Sigmoid colon (tissue), 7 donors: ENCODE measurements around the gene S100A6. TPM values are rescaled to one million over a fixed set of nuclear protein-coding genes. Genes with fewer than 3 reads are reported as not detected.

ENCODE experiments used
- DNase-seq: peaks from one replicate; pipeline ENCODE4 v3.0.0-alpha.2; 2019
- H3K27ac ChIP-seq, 4 donors: fragments of 200-600 bp; sonication (generic); one replicate each; pipeline ENCODE4 v1.5.1; 2016 to 2019; ENCODE audit warnings: mild to moderate bottlenecking in 1 of 4
- H3K27me3 ChIP-seq, 3 donors: fragments of 200-600 bp; sonication (generic); one replicate each; pipeline ENCODE4 v1.5.1; 2019; ENCODE audit warnings: mild to moderate bottlenecking in 1 of 3
- H3K36me3 ChIP-seq, 4 donors: fragments of 200-600 bp; sonication (generic); one replicate each; pipeline ENCODE4 v1.5.1; 2016 to 2019
- H3K4me1 ChIP-seq, 4 donors: fragments of 200-600 bp; sonication (generic); one replicate each; pipeline ENCODE4 v1.5.1; 2017 to 2019
- H3K4me3 ChIP-seq, 4 donors: fragments of 200-600 bp; sonication (generic); one replicate each; pipeline ENCODE4 v1.5.1; 2017 to 2019; ENCODE audit warnings: mild to moderate bottlenecking in 2 of 4, moderate library complexity in 1 of 4
- H3K9me3 ChIP-seq, 4 donors: fragments of 200-600 bp in 3 of 4; sonication (generic) in 3 of 4; one replicate each; pipeline versions ENCODE4 v1.5.1 to v1.6.1; 2013 to 2019
- EP300 ChIP-seq, 4 donors: sonication (generic); formaldehyde crosslinking; IDR thresholded peaks; one replicate each; pipeline ENCODE4 v1.6.1; 2017; ENCODE audit warnings: antibody characterized with exemption in 4 of 4
- POLR2A ChIP-seq, 2 donors: fragments of 450-650 bp; IDR thresholded peaks; one replicate each; pipeline ENCODE4 v1.6.1; 2016; ENCODE audit warnings: antibody characterized with exemption in 2 of 2, mild to moderate bottlenecking in 2 of 2, moderate library complexity in 2 of 2
- POLR2AphosphoS5 ChIP-seq, 4 donors: sonication (generic); formaldehyde crosslinking; IDR thresholded peaks; one replicate each; pipeline ENCODE4 v1.6.1; 2017; ENCODE audit warnings: antibody characterized with exemption in 4 of 4
- WGBS, 2 donors: extraction: QIAGEN DNeasy Blood & Tissue Kit; methylation state at CpG; one replicate each; pipeline ENCODE4 v1.1.7; 2013; 5-methylcytosine and 5-hydroxymethylcytosine counted together
- intact Hi-C: fragments of 100-400 bp; cut with DNase I; formaldehyde crosslinking; loops from one replicate; pipeline ENCODE4 v1.15.1; 2023
- polyA plus RNA-seq, 3 donors: library from polyadenylated mRNA; stranded (reverse); fragments of 200-250 nt; gene quantifications; one replicate each; pipeline ENCODE4 v1.2.3, GENCODE V29; 2013
- total RNA-seq, 4 donors: library from RNA; depleted of rRNA; stranded (reverse); fragments of >200 nt; gene quantifications; one replicate each; pipeline ENCODE4 v1.1.0, GENCODE V29; 2016
- TF ChIP-seq, protein P1 (sequence below), 4 experiments: fragments of 450-650 bp in 3 of 4; fragments of 200-600 bp in 1 of 4; IDR thresholded peaks; one replicate each; pipeline ENCODE4 v1.5.1; 2016 to 2019; ENCODE audit warnings: antibody characterized with exemption in 4 of 4, mild to moderate bottlenecking in 3 of 4, moderate library complexity in 2 of 4
- donor health status: healthy with polysubstance abuse.
- donor health status: Bipolar disorder and iron deficiency.
- donor health status: healthy.

Gene S100A6
- total and polyA plus RNA-seq, 7 donors: 445 to 7,223 (median 1,159) TPM

DNA sequence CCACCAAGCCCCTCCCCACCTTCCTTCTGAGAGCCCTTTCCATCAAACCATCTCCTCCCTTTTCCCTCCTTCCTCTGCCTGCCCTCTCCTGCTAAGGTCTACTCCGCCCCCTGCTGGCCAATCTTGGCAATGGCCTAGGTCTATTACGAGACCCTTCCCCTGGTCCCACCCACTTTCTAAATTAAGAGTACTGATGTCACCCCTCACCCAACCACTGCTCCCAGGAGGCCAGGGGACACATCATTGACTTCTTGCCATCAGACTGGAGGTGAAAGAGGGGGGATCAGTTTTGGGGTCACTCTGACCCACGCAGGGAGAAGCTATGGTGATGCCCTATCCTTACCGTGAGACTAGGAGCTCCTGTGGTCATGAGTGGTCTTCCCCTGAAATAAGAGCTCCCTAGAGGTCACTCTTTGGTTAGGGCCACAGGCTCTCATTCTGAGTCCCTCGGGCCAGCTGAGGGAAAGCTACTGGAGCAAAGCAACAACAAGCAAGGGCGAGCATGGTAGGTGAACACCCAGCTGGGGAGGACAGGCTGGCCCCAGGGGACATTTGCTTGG, 40.7 kb downstream of the S100A6 start:
- peak; percentile 84 for DNase-seq
- no peak overlapping the region for H3K4me3 ChIP-seq
- no peaks in the 10 kb centered on the region for H3K36me3 ChIP-seq
- intact Hi-C loops: loop anchor here (1.0 to 5.0 kb wide), 2 partner anchors 33 to 143 kb away; partner anchors contain the start of gene S100A7
- TF ChIP-seq, protein P1, sequence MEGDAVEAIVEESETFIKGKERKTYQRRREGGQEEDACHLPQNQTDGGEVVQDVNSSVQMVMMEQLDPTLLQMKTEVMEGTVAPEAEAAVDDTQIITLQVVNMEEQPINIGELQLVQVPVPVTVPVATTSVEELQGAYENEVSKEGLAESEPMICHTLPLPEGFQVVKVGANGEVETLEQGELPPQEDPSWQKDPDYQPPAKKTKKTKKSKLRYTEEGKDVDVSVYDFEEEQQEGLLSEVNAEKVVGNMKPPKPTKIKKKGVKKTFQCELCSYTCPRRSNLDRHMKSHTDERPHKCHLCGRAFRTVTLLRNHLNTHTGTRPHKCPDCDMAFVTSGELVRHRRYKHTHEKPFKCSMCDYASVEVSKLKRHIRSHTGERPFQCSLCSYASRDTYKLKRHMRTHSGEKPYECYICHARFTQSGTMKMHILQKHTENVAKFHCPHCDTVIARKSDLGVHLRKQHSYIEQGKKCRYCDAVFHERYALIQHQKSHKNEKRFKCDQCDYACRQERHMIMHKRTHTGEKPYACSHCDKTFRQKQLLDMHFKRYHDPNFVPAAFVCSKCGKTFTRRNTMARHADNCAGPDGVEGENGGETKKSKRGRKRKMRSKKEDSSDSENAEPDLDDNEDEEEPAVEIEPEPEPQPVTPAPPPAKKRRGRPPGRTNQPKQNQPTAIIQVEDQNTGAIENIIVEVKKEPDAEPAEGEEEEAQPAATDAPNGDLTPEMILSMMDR (IDR thresholded peaks at IDR 0.05): peak; percentile 94 to 99 (median 96)
- TF ChIP-seq POLR2AphosphoS5 (IDR thresholded peaks at IDR 0.05): no peak
- peaks cover 0 to 37% (median 24%) of the 10 kb centered on the region in 4 donors for H3K4me1 ChIP-seq
- 37 to 39% methylated on average over 6 of the region's 6 CpGs for WGBS, 2 donors
- H3K27me3 ChIP-seq: no peaks in the 10 kb centered on the region
- no peak overlapping the region for H3K27ac ChIP-seq
- H3K9me3 ChIP-seq: no peaks in the 10 kb centered on the region

DNA sequence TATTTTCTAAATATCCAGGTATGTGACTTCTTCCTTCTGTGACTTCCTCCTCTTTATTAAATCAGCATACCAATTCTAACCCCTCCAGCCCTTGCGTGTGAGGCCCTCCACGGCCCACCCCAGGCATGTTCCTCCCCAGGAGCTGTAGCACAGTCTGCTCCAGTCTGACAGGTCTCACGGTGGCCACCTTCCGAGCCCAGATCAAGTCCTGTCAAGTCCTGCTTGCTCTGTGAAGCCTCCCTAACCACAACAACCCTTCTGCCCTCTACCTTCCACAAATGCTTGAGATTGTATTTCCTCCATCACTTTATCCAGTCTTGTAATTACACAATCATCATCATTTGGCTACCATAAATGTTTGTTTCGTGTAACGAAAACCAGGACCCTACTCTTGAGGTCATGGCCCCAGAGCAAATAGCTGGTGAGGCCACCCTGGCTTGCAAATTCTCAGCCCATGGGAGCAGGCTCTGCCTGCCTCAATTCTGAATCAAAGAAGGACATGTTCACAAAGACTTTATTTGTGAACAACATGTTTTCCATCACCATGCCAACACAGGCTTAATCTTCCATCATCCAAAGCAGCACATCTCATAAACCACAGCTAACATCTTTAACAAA, 42.3 kb downstream of the S100A6 start:
- Histone ChIP-seq H3K36me3 (no peaks in the 10 kb centered on the region), H3K4me3 (no peak overlapping the region), H3K9me3 (no peaks in the 10 kb centered on the region), H3K27me3 (no peaks in the 10 kb centered on the region), H3K4me1 (peaks cover 0 to 52% (median 33%) of the 10 kb centered on the region in 4 donors), H3K27ac (peak overlapping the region in 2 of 4 donors; percentile 11 to 50)
- 80 to 82% methylated on average over 6 of the region's 6 CpGs for WGBS, 2 donors
- intact Hi-C loops: no loop called here
- no peak for TF ChIP-seq POLR2A (IDR thresholded peaks at IDR 0.05)
- TF ChIP-seq POLR2AphosphoS5 (IDR thresholded peaks at IDR 0.05): peak in 2 of 4 donors; percentile 46 to 55
- peak; percentile 68 for DNase-seq

DNA sequence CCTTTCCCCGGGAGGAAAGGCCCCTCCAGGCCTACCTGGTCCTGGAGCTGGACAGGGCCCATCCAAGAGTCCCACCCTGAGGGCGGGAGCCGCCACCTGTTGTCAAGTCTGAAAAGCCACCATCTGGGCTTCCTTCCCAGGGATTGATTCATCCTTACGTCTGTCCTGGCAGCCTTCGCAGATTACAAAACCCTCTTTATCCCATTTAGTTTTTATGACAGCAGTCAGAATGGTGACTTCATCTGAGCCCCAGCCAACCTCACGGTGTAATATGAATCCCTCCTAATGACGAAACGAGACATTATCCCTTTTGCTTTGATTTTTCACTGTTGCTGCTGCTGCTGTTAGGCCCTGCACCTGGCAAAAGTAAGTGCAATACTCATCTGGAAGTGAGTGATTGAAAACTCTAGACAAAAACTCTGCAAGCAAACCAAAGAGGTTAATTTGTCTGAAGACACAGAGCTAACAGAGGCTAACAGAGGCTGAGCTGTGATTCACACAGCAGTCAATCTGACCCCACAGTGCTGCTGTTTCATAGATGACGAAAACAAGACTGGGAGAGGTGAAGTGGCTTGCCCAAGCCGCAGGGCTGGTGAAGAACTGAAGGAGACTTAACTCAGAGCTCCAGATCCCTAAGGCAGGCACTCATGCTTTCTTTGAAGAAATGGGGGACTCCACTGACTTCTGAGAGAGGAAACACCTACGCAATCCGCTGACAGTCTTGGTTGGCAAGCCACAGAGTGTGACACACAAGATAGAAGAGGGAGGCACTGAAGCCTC, 45.3 kb downstream of the S100A6 start:
- Histone ChIP-seq H3K4me3 (no peak overlapping the region), H3K27me3 (no peaks in the 10 kb centered on the region), H3K27ac (peak overlapping the region; percentile 68 to 84 (median 70)), H3K4me1 (peaks cover 0 to 57% (median 37%) of the 10 kb centered on the region in 4 donors), H3K9me3 (no peaks in the 10 kb centered on the region), H3K36me3 (no peaks in the 10 kb centered on the region)
- intact Hi-C loops: no loop called here
- peak; percentile 95 for DNase-seq
- TF ChIP-seq, protein P1 (IDR thresholded peaks at IDR 0.05): no peak
- TF ChIP-seq POLR2A (IDR thresholded peaks at IDR 0.05): no peak
- TF ChIP-seq EP300 (IDR thresholded peaks at IDR 0.05): peak in 1 of 4 donors; percentile 27
- peak in 3 of 4 donors; percentile 51 to 64 (median 63) for TF ChIP-seq POLR2AphosphoS5 (IDR thresholded peaks at IDR 0.05)
- 20 to 49% methylated on average over 12 of the region's 12 CpGs for WGBS, 2 donors

DNA sequence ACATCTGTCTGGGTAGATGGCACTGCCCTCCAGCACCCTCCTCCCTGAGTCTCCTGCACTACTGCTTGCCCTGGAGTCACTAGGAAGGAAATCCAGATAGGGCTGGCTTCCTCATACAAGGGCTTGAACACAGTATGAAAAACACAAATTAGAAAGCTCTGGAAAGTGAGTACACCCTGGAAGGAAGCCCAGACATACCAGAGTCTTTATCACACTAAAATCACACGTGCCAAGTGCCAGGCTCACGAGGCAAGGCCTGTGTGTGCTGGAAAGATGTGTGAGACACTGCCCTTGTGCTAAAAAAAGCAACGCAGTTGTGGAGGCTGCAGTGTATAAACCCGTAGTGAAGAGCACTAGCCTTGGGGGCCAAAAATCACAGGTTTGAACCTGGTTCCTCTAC, 47.1 kb downstream of the S100A6 start:
- Histone ChIP-seq H3K27me3 (no peaks in the 10 kb centered on the region), H3K36me3 (no peaks in the 10 kb centered on the region), H3K4me3 (no peak overlapping the region), H3K9me3 (no peaks in the 10 kb centered on the region), H3K27ac (peak overlapping the region in 3 of 4 donors; percentile 68 to 84 (median 72)), H3K4me1 (peaks cover 0 to 43% (median 31%) of the 10 kb centered on the region in 4 donors)
- TF ChIP-seq POLR2AphosphoS5 (IDR thresholded peaks at IDR 0.05) (peak in 2 of 4 donors; percentile 30 to 84), EP300 (IDR thresholded peaks at IDR 0.05) (peak in 1 of 4 donors; percentile 85), POLR2A (IDR thresholded peaks at IDR 0.05) (no peak)
- TF ChIP-seq, protein P1 (IDR thresholded peaks at IDR 0.05): no peak
- WGBS, 2 donors: 41 to 42% methylated on average over 4 of the region's 4 CpGs
- intact Hi-C loops: no loop called here
- peak; percentile 87 for DNase-seq

DNA sequence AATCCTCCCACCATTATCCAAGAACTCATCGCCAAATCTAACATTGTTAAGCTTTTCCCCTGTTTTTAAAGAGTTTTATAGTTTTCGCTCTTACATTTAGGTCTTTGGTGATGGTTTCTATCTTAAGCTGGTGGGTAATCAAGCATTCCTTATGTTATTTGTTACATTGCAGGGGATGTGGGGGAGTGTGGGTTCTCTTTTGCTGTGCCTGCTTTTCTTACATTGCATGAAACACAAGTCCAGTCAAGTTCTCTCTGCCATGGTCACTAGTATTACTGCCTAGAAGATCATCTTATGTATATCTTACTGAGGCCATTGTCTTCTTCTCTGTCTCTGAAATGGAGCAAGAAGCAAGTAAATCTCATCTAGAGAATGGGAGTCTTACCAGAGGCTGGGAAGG, 48.1 kb downstream of the S100A6 start:
- Histone ChIP-seq H3K27me3 (no peaks in the 10 kb centered on the region), H3K4me1 (peaks cover 0 to 36% (median 27%) of the 10 kb centered on the region in 4 donors), H3K36me3 (no peaks in the 10 kb centered on the region), H3K4me3 (no peak overlapping the region), H3K9me3 (no peaks in the 10 kb centered on the region), H3K27ac (peak overlapping the region in 1 of 4 donors; percentile 84)
- DNase-seq: no peak
- intact Hi-C loops: no loop called here
- TF ChIP-seq, protein P1 (IDR thresholded peaks at IDR 0.05): no peak
- TF ChIP-seq POLR2AphosphoS5 (IDR thresholded peaks at IDR 0.05): no peak
- no peak for TF ChIP-seq POLR2A (IDR thresholded peaks at IDR 0.05)
- TF ChIP-seq EP300 (IDR thresholded peaks at IDR 0.05): no peak
- WGBS, 2 donors: 94 to 97% methylated on average over 2 of the region's 2 CpGs
